Neuronal stem cell (in vitro differentiated cells): ENCODE measurements around the gene GLTP. TPM values are rescaled to one million over a fixed set of nuclear protein-coding genes. Genes with fewer than 3 reads are reported as not detected.

ENCODE experiments used
- small RNA-seq: library from polyadenylated mRNA; stranded (forward); fragments of <200 nt; extraction: miRNeasy Mini kit (QIAGEN cat#:217004); gene quantifications from one replicate; pipeline ENCODE3, GENCODE V24; 2013; ENCODE audit not compliant: insufficient read depth

GLTP gene

Small RNA genes within 50 kb of the gene (small RNA-seq; reads per million reads assigned to genes)
- gene MIR4497 (not detected), gene RN7SL441P (not detected)
